Measurements from ENCODE around the gene SAMD13. TPM values are rescaled to one million over a fixed set of nuclear protein-coding genes. Genes with fewer than 3 reads are reported as not detected.

The SAMD13 gene
- total RNA-seq, 2 experiments from 2014 or later = 0.38 to 0.48 TPM

GRCh38 chr1:84350550-84350949 lies 49.0 kb downstream of the SAMD13 start:
- no peak for DNase-seq
- Mint-ChIP-seq H3K9me3 (no peaks in the 10 kb centered on the region), H3K36me3 (no peaks in the 10 kb centered on the region), H3K27ac (no peak overlapping the region), H3K27me3 (no peaks in the 10 kb centered on the region), H3K4me1 (ENCODE audit: low read depth) (no peaks in the 10 kb centered on the region), H3K4me3 (no peak overlapping the region)
- CTCF ChIA-PET = no interaction called here
- intact Hi-C loops (cut with micrococcal nuclease) = no loop called here
- POLR2A ChIA-PET = no interaction called here

- no peak for DNase-seq
- Mint-ChIP-seq H3K4me1 (ENCODE audit: low read depth) (no peaks in the 10 kb centered on the region), H3K9me3 (no peaks in the 10 kb centered on the region), H3K27ac (no peak overlapping the region), H3K4me3 (no peak overlapping the region), H3K27me3 (no peaks in the 10 kb centered on the region), H3K36me3 (no peaks in the 10 kb centered on the region)
- CTCF ChIA-PET = no interaction called here
- POLR2A ChIA-PET = no interaction called here
- intact Hi-C loops (cut with micrococcal nuclease) = no loop called here
Measured at GRCh38 chr1:84352298-84353106, 51.0 kb downstream of the SAMD13 start.

DNA sequence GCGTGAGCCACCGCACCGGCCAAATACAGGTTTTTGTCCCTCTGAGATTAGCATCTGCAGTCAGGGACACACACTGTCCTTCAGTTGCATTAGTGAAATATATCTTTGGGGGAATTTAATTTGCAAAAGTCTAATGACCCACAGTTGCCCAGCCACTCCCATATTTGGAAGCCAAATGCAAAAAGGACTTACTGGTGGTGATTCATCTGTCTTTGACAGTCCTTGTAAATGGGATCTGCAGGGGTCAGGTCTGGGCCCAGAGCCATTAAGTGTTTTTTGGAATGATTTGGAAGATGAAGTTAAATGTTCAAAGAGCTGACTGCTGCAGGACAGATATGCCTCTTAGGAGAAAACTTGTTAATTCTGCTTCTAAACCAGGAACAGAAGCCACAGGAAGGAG lies 52.2 kb downstream of the SAMD13 start:
- no peaks in the 10 kb centered on the region for H3K36me3 Mint-ChIP-seq
- peaks cover 3% of the 10 kb centered on the region for H3K27me3 Mint-ChIP-seq
- H3K27ac Mint-ChIP-seq = no peak overlapping the region
- no peak for DNase-seq
- POLR2A ChIA-PET = no interaction called here
- H3K4me1 Mint-ChIP-seq (ENCODE audit: low read depth) = no peaks in the 10 kb centered on the region
- H3K9me3 Mint-ChIP-seq = peaks cover 2% of the 10 kb centered on the region
- intact Hi-C loops (cut with micrococcal nuclease) = no loop called here
- H3K4me3 Mint-ChIP-seq = no peak overlapping the region
- CTCF ChIA-PET = no interaction called here

GRCh38 chr1:84355556-84355955 lies 54.0 kb downstream of the SAMD13 start:
- POLR2A ChIA-PET = no interaction called here
- Mint-ChIP-seq H3K4me3 (no peak overlapping the region), H3K4me1 (ENCODE audit: low read depth) (no peaks in the 10 kb centered on the region), H3K36me3 (no peaks in the 10 kb centered on the region), H3K27ac (no peak overlapping the region), H3K9me3 (peaks cover 2% of the 10 kb centered on the region), H3K27me3 (peaks cover 3% of the 10 kb centered on the region)
- DNase-seq = no peak
- CTCF ChIA-PET = interaction anchor here (0.8 kb wide), 1 partner anchor 398 kb away, joined by 3 read pairs; no protein-coding TSS in a partner anchor
- intact Hi-C loops (cut with micrococcal nuclease) = no loop called here

DNA sequence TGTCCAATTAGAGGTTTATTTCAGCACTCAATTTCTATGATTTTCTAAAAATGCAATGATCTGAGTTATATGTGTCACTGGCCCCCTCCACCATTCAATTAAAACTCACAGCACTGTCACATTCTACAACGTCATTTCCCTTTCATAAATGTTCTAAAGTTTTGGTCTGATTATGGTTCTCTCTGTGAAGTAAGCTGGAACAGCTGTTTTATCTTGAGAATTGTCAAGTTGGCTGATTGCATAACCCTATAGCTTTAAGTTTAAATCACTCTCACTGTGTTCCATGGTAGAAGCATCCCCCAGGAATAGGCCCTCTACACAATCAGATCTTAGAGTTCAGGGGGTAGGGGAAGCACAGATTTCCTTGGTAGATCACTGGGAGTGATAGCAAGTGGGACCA lies 55.4 kb downstream of the SAMD13 start:
- Mint-ChIP-seq H3K4me1 (ENCODE audit: low read depth) (no peaks in the 10 kb centered on the region), H3K4me3 (no peak overlapping the region), H3K27me3 (peaks cover 3% of the 10 kb centered on the region), H3K36me3 (no peaks in the 10 kb centered on the region), H3K27ac (no peak overlapping the region), H3K9me3 (peaks cover 2% of the 10 kb centered on the region)
- intact Hi-C loops (cut with micrococcal nuclease) = no loop called here
- ChIA-PET POLR2A (no interaction called here), CTCF (no interaction called here)
- no peak for DNase-seq

- DNase-seq = no peak
- ChIA-PET POLR2A (no interaction called here), CTCF (no interaction called here)
- no peak overlapping the region for H3K4me3 Mint-ChIP-seq
- peaks cover 3% of the 10 kb centered on the region for H3K27me3 Mint-ChIP-seq
- H3K27ac Mint-ChIP-seq = no peak overlapping the region
- H3K4me1 Mint-ChIP-seq (ENCODE audit: low read depth) = peaks cover 4% of the 10 kb centered on the region
- intact Hi-C loops (cut with micrococcal nuclease) = no loop called here
- H3K9me3 Mint-ChIP-seq = peaks cover 2% of the 10 kb centered on the region
- H3K36me3 Mint-ChIP-seq = no peaks in the 10 kb centered on the region
Measured at GRCh38 chr1:84358695-84359094, 57.2 kb downstream of the SAMD13 start.

GRCh38 chr1:84360316-84360715 lies 58.8 kb downstream of the SAMD13 start:
- DNase-seq = no peak
- no peak overlapping the region for H3K4me3 Mint-ChIP-seq
- H3K27me3 Mint-ChIP-seq = peaks cover 3% of the 10 kb centered on the region
- H3K27ac Mint-ChIP-seq = no peak overlapping the region
- POLR2A ChIA-PET = no interaction called here
- peaks cover 4% of the 10 kb centered on the region for H3K4me1 Mint-ChIP-seq (ENCODE audit: low read depth)
- H3K36me3 Mint-ChIP-seq = no peaks in the 10 kb centered on the region
- peaks cover 2% of the 10 kb centered on the region for H3K9me3 Mint-ChIP-seq
- CTCF ChIA-PET = no interaction called here
- intact Hi-C loops (cut with micrococcal nuclease) = no loop called here

GRCh38 chr1:84361796-84362195 lies 60.3 kb downstream of the SAMD13 start:
- H3K36me3 Mint-ChIP-seq = no peaks in the 10 kb centered on the region
- no peak overlapping the region for H3K4me3 Mint-ChIP-seq
- POLR2A ChIA-PET = no interaction called here
- intact Hi-C loops (cut with micrococcal nuclease) = no loop called here
- no peak for DNase-seq
- H3K27me3 Mint-ChIP-seq = peaks cover 3% of the 10 kb centered on the region
- peaks cover 7% of the 10 kb centered on the region for H3K4me1 Mint-ChIP-seq (ENCODE audit: low read depth)
- CTCF ChIA-PET = no interaction called here
- no peak overlapping the region for H3K27ac Mint-ChIP-seq
- H3K9me3 Mint-ChIP-seq = peaks cover 2% of the 10 kb centered on the region

- Mint-ChIP-seq H3K4me3 (no peak overlapping the region), H3K36me3 (no peaks in the 10 kb centered on the region), H3K9me3 (no peaks in the 10 kb centered on the region), H3K27ac (no peak overlapping the region), H3K4me1 (ENCODE audit: low read depth) (peaks cover 7% of the 10 kb centered on the region), H3K27me3 (no peaks in the 10 kb centered on the region)
- no peak for DNase-seq
- CTCF ChIA-PET = no interaction called here
- POLR2A ChIA-PET = no interaction called here
- intact Hi-C loops (cut with micrococcal nuclease) = no loop called here
Measured at GRCh38 chr1:84363019-84363418, 61.5 kb downstream of the SAMD13 start.

DNA sequence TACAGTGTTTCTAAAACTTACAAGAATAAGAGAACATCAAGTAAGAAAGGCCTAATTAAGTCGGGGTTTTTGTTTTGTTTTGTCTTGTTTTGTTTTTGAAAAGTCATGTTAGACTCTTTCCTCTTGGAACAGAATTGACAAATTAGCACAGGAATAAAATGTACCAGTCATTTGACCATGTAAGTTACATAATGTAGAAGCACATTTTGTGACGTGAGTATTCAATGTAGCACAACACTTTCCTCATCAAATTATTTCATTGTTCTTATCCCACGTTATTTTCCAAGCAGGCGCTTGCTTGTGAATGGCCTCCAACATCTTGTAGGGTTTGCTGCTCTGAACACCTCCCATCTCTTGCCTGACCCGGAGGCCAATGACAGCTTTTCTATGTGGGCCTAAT lies 62.1 kb downstream of the SAMD13 start:
- H3K4me3 Mint-ChIP-seq = no peak overlapping the region
- ChIA-PET CTCF (no interaction called here), POLR2A (no interaction called here)
- no peak for DNase-seq
- H3K36me3 Mint-ChIP-seq = no peaks in the 10 kb centered on the region
- H3K27ac Mint-ChIP-seq = no peak overlapping the region
- no peaks in the 10 kb centered on the region for H3K27me3 Mint-ChIP-seq
- H3K9me3 Mint-ChIP-seq = no peaks in the 10 kb centered on the region
- H3K4me1 Mint-ChIP-seq (ENCODE audit: low read depth) = peaks cover 7% of the 10 kb centered on the region
- intact Hi-C loops (cut with micrococcal nuclease) = no loop called here

DNA sequence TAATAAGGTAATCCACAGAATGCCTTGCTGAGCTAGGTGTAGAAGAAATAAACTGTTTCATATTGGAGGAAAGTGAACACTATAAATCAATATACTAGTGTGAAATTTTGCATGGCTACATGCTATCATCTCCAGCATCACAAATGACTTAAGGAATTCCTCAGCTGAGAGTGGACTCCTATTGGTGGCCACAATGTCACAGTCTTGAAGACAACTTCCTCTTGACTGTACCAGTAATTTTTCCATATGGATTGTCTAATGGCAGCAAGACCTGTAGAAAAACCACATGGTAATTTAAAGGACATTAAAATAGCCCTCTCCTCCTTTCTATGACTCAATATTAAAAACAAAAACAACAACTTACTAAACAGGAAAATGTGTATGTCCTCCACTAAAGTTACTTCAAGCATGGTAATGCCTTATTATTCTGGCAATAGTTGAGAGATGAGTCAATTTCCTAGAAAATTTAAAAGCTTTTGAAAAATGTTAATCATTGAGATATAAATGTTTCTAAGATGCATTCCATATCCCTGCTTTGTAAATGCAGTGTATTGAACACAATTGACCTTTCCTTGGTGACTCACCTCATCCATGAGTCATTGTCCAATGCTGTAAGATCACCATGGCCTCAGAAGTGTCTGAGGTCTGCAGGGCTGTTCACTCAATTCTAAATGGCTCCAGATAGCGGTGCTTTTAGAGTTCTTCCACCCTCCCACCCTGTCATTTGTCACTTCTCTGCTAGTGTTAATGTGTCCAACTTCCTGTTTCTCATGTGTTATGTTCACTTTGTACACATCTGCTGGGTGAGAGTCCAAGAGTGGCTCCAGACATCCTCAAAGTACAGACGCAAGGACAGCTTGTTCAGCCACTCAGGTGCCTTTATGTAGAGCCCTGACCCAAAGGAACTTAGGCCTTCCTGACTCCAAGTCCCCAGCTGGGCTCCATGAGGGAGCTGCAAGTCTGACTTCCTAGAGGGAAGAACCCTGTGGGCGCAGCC lies 64.0 kb downstream of the SAMD13 start:
- Mint-ChIP-seq H3K9me3 (no peaks in the 10 kb centered on the region), H3K27ac (no peak overlapping the region), H3K4me3 (no peak overlapping the region), H3K27me3 (no peaks in the 10 kb centered on the region), H3K36me3 (no peaks in the 10 kb centered on the region), H3K4me1 (ENCODE audit: low read depth) (peaks cover 7% of the 10 kb centered on the region)
- ChIA-PET CTCF (no interaction called here), POLR2A (no interaction called here)
- no peak for DNase-seq
- intact Hi-C loops (cut with micrococcal nuclease) = no loop called here

DNA sequence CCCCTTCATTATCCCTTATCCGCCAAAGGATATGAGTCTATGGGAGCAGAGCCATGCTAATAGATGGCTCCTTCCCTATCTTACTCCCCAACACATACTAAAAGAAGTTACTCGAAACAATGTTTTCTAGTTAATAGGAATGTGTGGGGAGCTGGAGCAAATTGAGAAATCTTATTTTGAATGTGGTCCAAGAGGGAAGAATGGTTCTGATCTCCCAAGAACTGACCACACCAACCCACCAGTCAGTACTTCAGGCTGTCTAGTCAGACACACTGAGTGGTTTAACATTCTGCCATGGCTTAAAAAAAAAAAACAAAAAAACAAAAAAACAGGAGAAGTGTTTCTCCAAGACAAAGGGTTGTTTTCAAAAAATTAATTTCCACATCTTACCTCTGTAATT lies 65.3 kb downstream of the SAMD13 start:
- Mint-ChIP-seq H3K4me3 (no peak overlapping the region), H3K4me1 (ENCODE audit: low read depth) (peaks cover 7% of the 10 kb centered on the region), H3K36me3 (no peaks in the 10 kb centered on the region), H3K27ac (no peak overlapping the region), H3K27me3 (no peaks in the 10 kb centered on the region), H3K9me3 (no peaks in the 10 kb centered on the region)
- intact Hi-C loops (cut with micrococcal nuclease) = no loop called here
- POLR2A ChIA-PET = no interaction called here
- no peak for DNase-seq
- CTCF ChIA-PET = interaction anchor here (0.6 kb wide), 1 partner anchor 415 kb away, joined by 3 read pairs; no protein-coding TSS in a partner anchor

All from activated CD4-positive, alpha-beta memory T cell treated with anti-CD3 and anti-CD28 coated beads for 36 hours (primary cell).